Aorta (tissue), 5 donors: ENCODE results near the gene TTLL8. TPM values are rescaled to one million over a fixed set of nuclear protein-coding genes. Genes with fewer than 3 reads are reported as not detected.

ENCODE experiments used
- ATAC-seq: fragments of 200-7000 bp; cut with Tn5 transposase; one replicate; pipeline ENCODE4 v1.9.1; 2022; ENCODE audit warnings: moderate library complexity; ENCODE audit not compliant: low FRiP score
- DNase-seq, 2 donors: peaks; one replicate each; pipeline ENCODE4 v3.0.0-alpha.2; 2020
- H3K27ac ChIP-seq, 2 donors: one replicate each; pipeline ENCODE4 v1.5.1; 2013; ENCODE audit warnings: low read length in 2 of 2, mild to moderate bottlenecking in 2 of 2, moderate library complexity in 2 of 2, control low read depth in 1 of 2, inconsistent platforms in 1 of 2, low read depth in 1 of 2
- H3K27me3 ChIP-seq, 2 donors: one replicate each; pipeline ENCODE4 v1.6.1; 2013; ENCODE audit warnings: control low read depth in 1 of 2, low read length in 1 of 2, mild to moderate bottlenecking in 1 of 2, moderate library complexity in 1 of 2; ENCODE audit not compliant: insufficient read depth in 2 of 2, control insufficient read depth in 1 of 2
- H3K36me3 ChIP-seq, 2 donors: one replicate each; pipeline ENCODE4 v1.6.1; 2013; ENCODE audit warnings: control low read depth in 1 of 2, low read length in 1 of 2, mild to moderate bottlenecking in 1 of 2; ENCODE audit not compliant: insufficient read depth in 2 of 2, control insufficient read depth in 1 of 2
- H3K4me1 ChIP-seq, 2 donors: one replicate each; pipeline ENCODE4 v1.6.1; 2013; ENCODE audit warnings: low read length in 2 of 2, control low read depth in 1 of 2, mild to moderate bottlenecking in 1 of 2, moderate library complexity in 1 of 2; ENCODE audit not compliant: insufficient read depth in 2 of 2, control insufficient read depth in 1 of 2
- H3K4me3 ChIP-seq, 2 donors: one replicate each; pipeline ENCODE4 v1.5.1; 2013; ENCODE audit warnings: low read length in 2 of 2, control low read depth in 1 of 2, mild to moderate bottlenecking in 1 of 2
- H3K9me3 ChIP-seq: one replicate; pipeline ENCODE4 v1.6.1; 2013; ENCODE audit warnings: mild to moderate bottlenecking, low read length; ENCODE audit not compliant: control insufficient read depth
- WGBS, 2 donors: extraction: QIAGEN DNeasy Blood & Tissue Kit; methylation state at CpG; one replicate each; pipeline ENCODE4 v1.1.7; 2013; 5-methylcytosine and 5-hydroxymethylcytosine counted together
- intact Hi-C, 2 donors: fragments of 100-400 bp; cut with DNase I; formaldehyde crosslinking; loops; one replicate each; pipeline versions ENCODE4 v1.14.2 to v1.15.0; 2022
- polyA plus RNA-seq, 2 donors: library from polyadenylated mRNA; stranded (reverse); fragments of 200-250 nt; gene quantifications; one replicate each; pipeline ENCODE4 v1.2.3, GENCODE V29; 2013
- total RNA-seq, 2 donors: library from RNA; stranded (reverse); fragmentation: NEBNext Ultra II Directional; extraction: Animal tissue kit (Norgen Biotek cat#: 25700); gene quantifications; one replicate each; pipeline ENCODE4 v1.2.1, GENCODE V29; 2021
- donor health status: healthy with polysubstance abuse.
- donor health status: Bipolar disorder and iron deficiency.
- donor health status: DM: no; HTN: no; CAD: no.
- donor health status: DM: no; HTN: no; CAD: no.
- donor health status: DM: yes; HTN: yes; CAD: no.

Gene TTLL8
- total and polyA plus RNA-seq, 4 donors = not detected

GRCh38 chr22:50020606-50021005, 37.5 kb downstream of the TTLL8 start:
- DNase-seq = peak in 1 of 2 donors; percentile 45
- H3K4me1 ChIP-seq = no peaks in the 10 kb centered on the region
- H3K9me3 ChIP-seq = no peaks in the 10 kb centered on the region
- intact Hi-C loops = no loop called here
- H3K4me3 ChIP-seq = no peak overlapping the region
- no peaks in the 10 kb centered on the region for H3K36me3 ChIP-seq
- no peak overlapping the region for H3K27ac ChIP-seq
- H3K27me3 ChIP-seq = no peaks in the 10 kb centered on the region
- ATAC-seq = no peak
- 90 to 95% methylated on average over 15 of the region's 15 CpGs for WGBS, 2 donors

DNA sequence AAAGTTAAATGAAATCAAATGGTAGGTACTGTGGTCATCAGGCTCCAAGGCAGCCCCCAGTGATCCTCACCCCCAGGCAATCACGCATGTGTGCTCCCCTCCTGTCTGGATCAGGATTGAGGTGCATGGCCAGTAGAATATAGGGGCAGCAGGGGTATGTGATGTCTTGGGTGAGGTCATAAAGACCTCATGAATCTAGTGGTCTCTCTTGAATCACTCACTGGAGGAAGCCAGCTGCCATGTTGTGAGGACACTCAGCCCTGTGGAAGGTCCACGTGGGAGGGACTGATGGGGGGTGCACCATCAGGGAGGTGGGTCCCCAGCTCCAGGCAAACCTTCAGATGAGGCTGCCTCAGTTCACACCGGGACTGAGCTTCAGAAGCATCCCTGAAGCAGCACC, 38.8 kb downstream of the TTLL8 start:
- WGBS, 2 donors = 67 to 70% methylated on average over 3 of the region's 3 CpGs
- Histone ChIP-seq H3K9me3 (no peaks in the 10 kb centered on the region), H3K36me3 (no peaks in the 10 kb centered on the region), H3K4me1 (no peaks in the 10 kb centered on the region), H3K27me3 (no peaks in the 10 kb centered on the region), H3K4me3 (no peak overlapping the region), H3K27ac (no peak overlapping the region)
- intact Hi-C loops = loop anchor here in 1 of 2 donors (5.0 kb wide), 1 partner anchor 52 kb away; no protein-coding TSS in a partner anchor
- DNase-seq (peak in 1 of 2 donors; percentile 40), ATAC-seq (no peak)

- Histone ChIP-seq H3K4me3 (no peak overlapping the region), H3K4me1 (no peaks in the 10 kb centered on the region), H3K36me3 (no peaks in the 10 kb centered on the region), H3K9me3 (no peaks in the 10 kb centered on the region), H3K27ac (no peak overlapping the region), H3K27me3 (no peaks in the 10 kb centered on the region)
- no peak for ATAC-seq
- intact Hi-C loops = loop anchor here in 1 of 2 donors (5.0 kb wide), 1 partner anchor 51 kb away; no protein-coding TSS in a partner anchor
- 65% methylated on average over 11 of the region's 11 CpGs for WGBS, 2 donors
- peak in 1 of 2 donors; percentile 9 for DNase-seq
These were observed 39.4 kb downstream of the TTLL8 start for GRCh38 chr22:50018608-50019285.

GRCh38 chr22:50017701-50018224, 40.3 kb downstream of the TTLL8 start:
- no peaks in the 10 kb centered on the region for H3K27me3 ChIP-seq
- H3K9me3 ChIP-seq = no peaks in the 10 kb centered on the region
- peak in 1 of 2 donors; percentile 44 for DNase-seq
- 85 to 87% methylated on average over 6 of the region's 6 CpGs for WGBS, 2 donors
- ATAC-seq = no peak
- no peaks in the 10 kb centered on the region for H3K4me1 ChIP-seq
- no peaks in the 10 kb centered on the region for H3K36me3 ChIP-seq
- no peak overlapping the region for H3K27ac ChIP-seq
- intact Hi-C loops = loop anchor here in 1 of 2 donors (5.0 kb wide), 1 partner anchor 50 kb away; no protein-coding TSS in a partner anchor
- no peak overlapping the region for H3K4me3 ChIP-seq

DNA sequence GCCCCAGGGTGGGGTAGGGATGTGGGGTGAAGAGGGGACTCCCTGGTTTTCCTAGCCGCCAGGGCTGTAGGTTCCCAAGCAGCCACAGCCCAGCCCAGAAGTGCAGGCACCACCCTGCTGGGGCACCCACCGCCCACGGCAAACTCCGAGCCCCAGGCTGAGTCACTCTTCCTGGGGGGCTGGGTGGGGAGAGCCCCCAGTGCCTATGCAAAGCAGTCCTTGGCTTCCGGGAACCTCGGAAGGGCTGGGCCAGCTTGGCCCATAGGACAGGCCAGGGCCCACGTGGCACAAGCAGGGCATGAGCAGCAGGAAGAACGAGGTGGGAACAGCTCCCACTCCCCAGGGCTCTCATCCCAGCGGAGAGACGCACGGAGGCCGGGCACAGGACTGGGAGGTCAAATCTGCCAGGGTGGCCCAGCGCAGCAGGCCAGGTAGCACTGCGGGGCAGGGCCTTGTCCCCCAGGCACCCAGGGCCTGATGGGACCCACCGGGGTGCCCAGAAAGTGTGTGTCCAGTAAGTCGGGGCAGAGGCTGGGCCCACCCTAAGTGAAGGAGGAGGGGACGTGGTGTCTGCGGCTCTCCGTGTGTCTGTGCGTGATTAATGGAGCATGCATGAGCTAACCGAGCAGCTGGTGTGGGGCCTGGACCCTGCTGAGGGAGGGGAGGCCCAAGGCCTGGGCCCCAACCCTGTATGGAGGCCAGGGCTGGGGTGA, 41.0 kb downstream of the TTLL8 start:
- DNase-seq (peak in 1 of 2 donors; percentile 69), ATAC-seq (no peak)
- Histone ChIP-seq H3K36me3 (no peaks in the 10 kb centered on the region), H3K27ac (no peak overlapping the region), H3K9me3 (no peaks in the 10 kb centered on the region), H3K27me3 (no peaks in the 10 kb centered on the region), H3K4me1 (no peaks in the 10 kb centered on the region), H3K4me3 (no peak overlapping the region)
- intact Hi-C loops = loop anchor here in 1 of 2 donors (5.0 kb wide), 1 partner anchor 50 kb away; no protein-coding TSS in a partner anchor
- WGBS, 2 donors = 69 to 80% methylated on average over 21 of the region's 21 CpGs

DNA sequence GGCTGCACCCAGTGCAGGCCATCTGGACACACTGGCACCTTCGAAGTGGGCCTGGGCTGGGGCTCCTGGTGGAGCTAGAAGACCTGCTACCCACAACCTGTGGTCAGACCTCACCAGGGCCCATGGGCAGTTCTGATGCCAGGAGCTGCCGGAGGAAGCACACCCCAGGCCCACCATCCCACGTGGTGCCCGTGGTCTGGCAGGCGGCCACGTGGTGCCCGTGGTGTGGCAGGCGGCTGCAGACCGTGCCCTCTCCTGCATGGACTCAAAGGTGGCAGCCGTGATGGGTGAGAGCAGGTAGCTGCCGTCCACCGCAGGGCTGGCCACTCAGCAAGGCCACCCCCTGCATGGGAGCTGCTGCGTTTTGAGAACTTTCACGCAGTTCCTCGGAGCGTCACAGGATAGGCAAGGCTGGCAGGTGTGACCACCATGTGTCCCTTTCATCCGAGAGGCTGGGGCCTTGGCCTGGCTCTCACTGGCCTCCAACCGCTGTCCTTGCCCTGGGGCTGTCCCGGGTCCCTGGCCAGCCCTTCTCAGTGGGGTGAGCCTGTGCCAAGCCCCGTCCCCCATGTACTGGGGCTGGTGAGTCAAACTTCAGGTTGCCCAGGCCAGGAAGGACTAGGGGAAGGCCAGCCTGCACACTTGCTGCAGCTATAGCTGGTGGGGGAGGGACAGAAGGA, 41.6 kb downstream of the TTLL8 start:
- intact Hi-C loops = loop anchor here in 1 of 2 donors (5.0 kb wide), 1 partner anchor 49 kb away; no protein-coding TSS in a partner anchor

GRCh38 chr22:50015451-50016307, 42.4 kb downstream of the TTLL8 start:
- Histone ChIP-seq H3K27ac (no peak overlapping the region), H3K36me3 (no peaks in the 10 kb centered on the region), H3K27me3 (no peaks in the 10 kb centered on the region), H3K4me1 (no peaks in the 10 kb centered on the region), H3K4me3 (no peak overlapping the region), H3K9me3 (no peaks in the 10 kb centered on the region)
- 38 to 46% methylated on average over 18 to 30 of the region's 30 CpGs for whole genome bisulfite sequencing, 2 donors
- peak in 1 of 2 donors; percentile 68 for DNase-seq
- intact Hi-C loops = loop anchor here in 1 of 2 donors (5.0 kb wide), 1 partner anchor 48 kb away; no protein-coding TSS in a partner anchor
- ATAC-seq = no peak

More for the DNA sequence above, 41.6 kb downstream of the TTLL8 start:
- no peak overlapping the region for H3K27ac ChIP-seq
- H3K4me1 ChIP-seq = no peaks in the 10 kb centered on the region
- ATAC-seq (no peak), DNase-seq (peak in 1 of 2 donors; percentile 62)
- H3K9me3 ChIP-seq = no peaks in the 10 kb centered on the region
- WGBS, 2 donors = 86% methylated on average over 20 of the region's 20 CpGs
- H3K4me3 ChIP-seq = no peak overlapping the region
- H3K27me3 ChIP-seq = no peaks in the 10 kb centered on the region
- H3K36me3 ChIP-seq = no peaks in the 10 kb centered on the region
